Neural progenitor cell (in vitro differentiated cells): Measurements from ENCODE around the gene HDAC8. TPM values are rescaled to one million over a fixed set of nuclear protein-coding genes. Genes with fewer than 3 reads are reported as not detected.

Source experiments
- DNase-seq: peaks from one replicate; pipeline ENCODE4 v3.0.0-alpha.2; 2016; ENCODE audit warnings: low spot score
- H2AFZ ChIP-seq: fragments of 200-600 bp; sonication (generic); replicated peaks from 2 replicates; pipeline ENCODE4 v1.6.1; 2016; ENCODE audit warnings: antibody characterized with exemption
- H3F3A ChIP-seq: fragments of 200-600 bp; sonication (generic); 2 replicates; pipeline ENCODE4 v1.6.1; 2016; ENCODE audit warnings: antibody characterized with exemption, low read depth
- H3K27ac ChIP-seq: fragments of 200-600 bp; sonication (generic); 2 replicates; pipeline ENCODE4 v1.5.1; 2016; ENCODE audit warnings: mild to moderate bottlenecking
- H3K27me3 ChIP-seq: fragments of 200-600 bp; sonication (generic); 2 replicates; pipeline ENCODE4 v1.6.1; 2016; ENCODE audit warnings: mild to moderate bottlenecking, moderate library complexity
- H3K36me3 ChIP-seq: fragments of 200-600 bp; sonication (generic); 2 replicates; pipeline ENCODE4 v1.5.1; 2016
- H3K4me1 ChIP-seq: fragments of 200-600 bp; sonication (generic); 2 replicates; pipeline ENCODE4 v1.6.1; 2016; ENCODE audit warnings: mixed run types
- H3K4me2 ChIP-seq: fragments of 200-600 bp; sonication (generic); 2 replicates; pipeline ENCODE4 v1.6.1; 2016
- H3K4me3 ChIP-seq: fragments of 200-600 bp; sonication (generic); 2 replicates; pipeline ENCODE4 v1.5.1; 2016
- H3K79me2 ChIP-seq: fragments of 200-600 bp; sonication (generic); 2 replicates; pipeline ENCODE4 v1.6.1; 2016; ENCODE audit warnings: low read depth
- H3K9ac ChIP-seq: fragments of 200-600 bp; sonication (generic); 2 replicates; pipeline ENCODE4 v1.6.1; 2016
- H3K9me3 ChIP-seq: fragments of 200-600 bp; sonication (generic); 2 replicates; pipeline ENCODE4 v1.5.1; 2016; ENCODE audit warnings: low read depth
- H4K20me1 ChIP-seq: fragments of 200-600 bp; sonication (generic); 2 replicates; pipeline ENCODE4 v1.6.1; 2016; ENCODE audit warnings: low read depth
- H3K27ac Mint-ChIP-seq: 3 replicates; pipeline ENCODE4 v1.8.0; 2021; ENCODE audit warnings: mixed read lengths
- H3K27me3 Mint-ChIP-seq: 2 replicates; pipeline ENCODE4 v1.8.0; 2022; ENCODE audit warnings: low read depth, mild to moderate bottlenecking, inconsistent platforms, moderate library complexity, mixed read lengths; ENCODE audit not compliant: insufficient read depth
- H3K36me3 Mint-ChIP-seq: 3 replicates; pipeline ENCODE4 v1.8.0; 2021; ENCODE audit warnings: mixed read lengths
- H3K4me1 Mint-ChIP-seq: 3 replicates; pipeline ENCODE4 v1.8.0; 2021; ENCODE audit warnings: mixed read lengths
- H3K4me3 Mint-ChIP-seq: 3 replicates; pipeline ENCODE4 v1.8.0; 2021; ENCODE audit warnings: mild to moderate bottlenecking, moderate library complexity, mixed read lengths
- H3K9me3 Mint-ChIP-seq: 3 replicates; pipeline ENCODE4 v1.8.0; 2020; ENCODE audit warnings: mixed read lengths
- CTCF ChIP-seq: fragments of 200-600 bp; sonication (generic); IDR thresholded peaks from 2 replicates; pipeline ENCODE4 v1.5.1; 2017; ENCODE audit warnings: antibody characterized with exemption, mild to moderate bottlenecking
- EZH2 ChIP-seq: fragments of 200-600 bp; sonication (generic); IDR thresholded peaks from 2 replicates; pipeline ENCODE4 v1.6.1; 2017; ENCODE audit warnings: antibody characterized with exemption, mild to moderate bottlenecking, moderate library complexity
- EZH2phosphoT487 ChIP-seq: fragments of 200-600 bp; sonication (generic); IDR thresholded peaks from 2 replicates; pipeline ENCODE4 v1.6.1; 2017; ENCODE audit warnings: antibody characterized with exemption
- total RNA-seq: library from RNA; depleted of rRNA; stranded (reverse); fragments of >200 nt; gene quantifications from 2 replicates; pipeline ENCODE4 v1.2.3, GENCODE V29; 2015; ENCODE audit warnings: low replicate concordance

HDAC8 gene
- total RNA-seq, 1 donor from 2014 or later = 37.8 TPM

DNA sequence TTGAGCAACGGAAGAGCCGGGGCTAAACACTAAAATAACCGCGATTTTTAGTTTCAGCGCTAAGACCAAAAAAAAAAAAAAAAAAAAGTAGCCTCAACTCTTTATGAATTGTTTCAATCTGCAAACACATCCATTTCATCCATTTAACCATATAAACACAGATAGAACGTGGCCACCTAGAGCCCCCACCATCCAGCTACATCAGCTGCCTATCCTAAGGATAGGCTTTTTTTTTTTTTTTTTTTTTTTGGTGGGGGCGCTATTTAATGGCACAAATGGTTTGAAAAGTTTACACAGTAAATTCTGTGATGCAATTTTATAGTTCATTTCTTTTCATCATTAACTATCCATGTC, 492 bp upstream of the HDAC8 start:
- Histone ChIP-seq H3F3A (no peaks in the 10 kb centered on the region), H3K9ac (no peak overlapping the region), H3K4me3 (peak overlapping the region; percentile 86), H3K4me1 (no peaks in the 10 kb centered on the region), H3K9me3 (no peaks in the 10 kb centered on the region), H3K27me3 (no peaks in the 10 kb centered on the region), H3K36me3 (no peaks in the 10 kb centered on the region), H3K27ac (no peak overlapping the region), H2AFZ (peak overlapping the region; percentile 99), H3K4me2 (peak overlapping the region; percentile 72), H3K79me2 (peaks cover 8% of the 10 kb centered on the region), H4K20me1 (no peaks in the 10 kb centered on the region)
- Mint-ChIP-seq H3K4me1 (peaks cover 2% of the 10 kb centered on the region), H3K36me3 (peaks cover 2% of the 10 kb centered on the region), H3K4me3 (peak overlapping the region; percentile 94), H3K27me3 (no peaks in the 10 kb centered on the region), H3K9me3 (no peaks in the 10 kb centered on the region), H3K27ac (no peak overlapping the region)
- TF ChIP-seq EZH2 = no peak
- no peak for TF ChIP-seq EZH2phosphoT487
- TF ChIP-seq CTCF = no peak
- DNase-seq = no peak

GRCh38 chrX:72569786-72570185, 2.9 kb downstream of the HDAC8 start:
- no peaks in the 10 kb centered on the region for H3K27me3 ChIP-seq
- H3K9me3 ChIP-seq = no peaks in the 10 kb centered on the region
- no peaks in the 10 kb centered on the region for H3K4me1 ChIP-seq
- Mint-ChIP-seq H3K36me3 (peaks cover 4% of the 10 kb centered on the region), H3K9me3 (no peaks in the 10 kb centered on the region), H3K4me1 (peaks cover 2% of the 10 kb centered on the region), H3K27ac (no peak overlapping the region), H3K4me3 (no peak overlapping the region), H3K27me3 (no peaks in the 10 kb centered on the region)
- H3K27ac ChIP-seq = no peak overlapping the region
- DNase-seq = no peak
- peaks cover 8% of the 10 kb centered on the region for H3K79me2 ChIP-seq
- H3K36me3 ChIP-seq = no peaks in the 10 kb centered on the region
- H3F3A ChIP-seq = no peaks in the 10 kb centered on the region
- H4K20me1 ChIP-seq = no peaks in the 10 kb centered on the region
- H2AFZ ChIP-seq = no peak overlapping the region
- H3K4me3 ChIP-seq = no peak overlapping the region
- H3K4me2 ChIP-seq = no peak overlapping the region
- H3K9ac ChIP-seq = no peak overlapping the region
- TF ChIP-seq CTCF (no peak), EZH2phosphoT487 (no peak), EZH2 (no peak)

DNA sequence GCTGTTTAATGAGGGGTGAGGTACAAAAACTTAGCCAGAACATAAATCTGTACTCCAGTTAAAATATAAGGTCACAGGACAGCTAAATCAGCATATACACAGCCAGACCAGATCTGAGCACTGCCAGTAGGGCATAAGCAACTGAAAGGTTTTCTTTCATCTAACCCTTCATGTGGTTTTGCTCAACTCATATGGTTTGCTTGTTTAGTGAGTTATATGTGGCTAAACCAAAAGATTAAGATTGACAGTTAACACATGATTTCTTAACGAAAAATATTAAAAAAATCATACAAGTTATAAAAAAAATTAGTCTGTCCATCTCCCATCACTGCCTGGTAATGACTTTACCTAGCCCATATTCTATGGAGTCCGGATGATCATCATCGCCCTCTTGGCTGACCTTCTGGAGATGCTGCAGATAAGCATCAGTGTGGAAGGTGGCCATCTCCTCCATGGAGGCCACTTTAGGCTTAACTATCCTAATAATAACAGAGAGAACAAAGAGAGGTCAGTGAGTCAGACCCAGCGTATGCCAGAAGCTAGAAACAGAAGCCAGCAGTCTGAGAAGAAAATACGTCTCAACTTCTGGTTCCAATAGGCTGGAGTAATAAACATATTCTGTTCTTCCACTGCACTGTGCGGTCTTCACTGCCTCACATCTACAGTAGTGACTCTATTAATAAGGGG, 4.1 kb downstream of the HDAC8 start:
- H3K27me3 Mint-ChIP-seq = no peaks in the 10 kb centered on the region

More for the DNA sequence above, 4.1 kb downstream of the HDAC8 start:
- no peak overlapping the region for H3K27ac Mint-ChIP-seq
- H3K9me3 Mint-ChIP-seq = no peaks in the 10 kb centered on the region
- H3K27me3 ChIP-seq = no peaks in the 10 kb centered on the region
- H3K36me3 ChIP-seq = peaks cover 3% of the 10 kb centered on the region
- H3K4me1 ChIP-seq = no peaks in the 10 kb centered on the region
- DNase-seq = no peak
- H3K4me2 ChIP-seq = no peak overlapping the region
- no peak overlapping the region for H3K4me3 ChIP-seq
- H4K20me1 ChIP-seq = no peaks in the 10 kb centered on the region
- peaks cover 4% of the 10 kb centered on the region for H3K36me3 Mint-ChIP-seq
- no peak for TF ChIP-seq CTCF
- TF ChIP-seq EZH2phosphoT487 = no peak
- no peak for TF ChIP-seq EZH2
- H3K27ac ChIP-seq = no peak overlapping the region
- H3K79me2 ChIP-seq = peaks cover 8% of the 10 kb centered on the region
- peaks cover 3% of the 10 kb centered on the region for H3K9me3 ChIP-seq
- H2AFZ ChIP-seq = no peak overlapping the region
- peaks cover 2% of the 10 kb centered on the region for H3K4me1 Mint-ChIP-seq
- no peak overlapping the region for H3K9ac ChIP-seq
- no peak overlapping the region for H3K4me3 Mint-ChIP-seq
- H3F3A ChIP-seq = no peaks in the 10 kb centered on the region
